Activated CD4-positive, alpha-beta T cell treated with anti-CD3 and anti-CD28 coated beads, Interleukin-2, amount 50 U/mL, for 24 hours (primary cell): ENCODE measurements around the gene PGD.
"Not testable (repeated sequence)": the region's sequence is repeated elsewhere in the genome, so short reads cannot be mapped to it uniquely, and the experiment has no call there.

Experiments
- DNase-seq, 2 donors: peaks; one replicate each; pipeline ENCODE4 v3.0.0-alpha.2; 2020; ENCODE audit warnings: low read depth in 1 of 2, low spot score in 1 of 2

Gene PGD

GRCh38 chr1:10433790-10434189, 34.9 kb downstream of the PGD start:
- DNase-seq: no peak

DNA sequence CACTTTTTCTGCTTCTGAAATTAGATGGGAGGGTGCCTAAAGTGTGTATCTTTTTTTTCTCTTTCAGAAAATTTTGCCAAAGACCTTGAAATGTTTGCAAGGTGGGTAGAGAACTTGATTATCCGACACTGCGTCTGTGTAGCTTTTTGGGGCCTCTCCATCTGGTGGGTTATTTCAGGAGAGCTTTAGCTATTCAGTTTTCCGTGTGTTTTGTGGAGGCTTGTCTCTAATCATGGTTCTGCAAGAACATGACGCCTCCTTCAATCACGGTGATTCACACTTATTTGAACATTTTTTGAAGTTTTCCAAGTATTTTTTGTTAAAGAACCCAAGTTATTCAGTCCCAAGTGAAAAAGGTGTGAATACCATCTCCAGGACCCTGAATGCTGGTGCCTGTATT, 35.7 kb downstream of the PGD start:
- DNase-seq: no peak

GRCh38 chr1:10437052-10437451, 38.2 kb downstream of the PGD start:
- no peak for DNase-seq

- no peak for DNase-seq
Measured at GRCh38 chr1:10438677-10439163, 39.9 kb downstream of the PGD start.

DNA sequence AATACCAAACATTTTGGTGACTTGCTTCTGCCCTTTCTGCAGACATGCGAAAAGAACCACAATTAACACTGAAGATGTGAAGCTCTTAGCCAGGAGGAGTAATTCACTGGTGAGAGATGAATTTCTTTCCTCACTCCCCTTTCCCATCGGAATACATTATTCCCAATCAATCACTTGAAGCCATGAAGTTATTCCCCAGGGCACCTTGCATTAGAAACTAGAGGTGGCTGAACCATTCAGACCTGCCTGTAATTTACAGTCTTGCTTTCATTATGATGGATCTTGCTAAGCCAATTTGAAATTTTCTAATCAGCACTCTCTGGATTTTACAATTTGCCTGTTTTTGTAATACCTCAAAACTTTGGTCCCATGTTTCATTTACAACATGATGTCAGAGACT, 41.4 kb downstream of the PGD start:
- DNase-seq: no peak

- DNase-seq: no peak
Measured at GRCh38 chr1:10440794-10441193, 41.9 kb downstream of the PGD start.

- no peak for DNase-seq
Measured at GRCh38 chr1:10444248-10444647, 45.4 kb downstream of the PGD start.

DNA sequence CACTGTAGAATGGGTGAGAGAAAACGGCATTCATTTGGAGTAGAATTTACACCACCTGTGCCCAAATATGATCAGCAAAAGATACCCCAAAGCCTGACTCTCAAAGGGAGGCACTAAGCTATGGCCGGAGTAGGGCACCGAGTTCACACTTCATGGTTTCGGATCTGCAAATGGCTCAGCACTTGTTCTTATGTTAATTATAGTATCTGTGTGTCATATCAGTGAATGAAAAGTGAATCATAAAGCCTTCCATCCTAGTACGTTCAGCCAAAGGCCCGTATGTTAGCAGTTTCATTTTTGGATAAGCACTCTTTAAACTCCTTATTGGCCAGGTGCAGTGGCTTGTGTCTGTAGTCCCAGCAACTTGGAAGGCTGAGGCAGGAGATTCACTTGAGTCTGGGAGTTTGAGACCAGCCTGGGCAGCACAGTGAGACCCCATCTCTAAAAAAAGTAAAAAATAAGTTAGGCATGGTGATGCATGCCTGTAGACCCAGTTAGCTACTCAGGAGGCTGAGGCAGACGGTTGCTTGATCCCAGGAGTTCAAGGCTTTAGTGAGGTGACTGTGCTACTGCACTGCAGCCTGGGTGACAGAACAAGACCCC, 46.0 kb downstream of the PGD start:
- DNase-seq: no peak

GRCh38 chr1:10446790-10447422, 48.0 kb downstream of the PGD start:
- no peak for DNase-seq

- no peak for DNase-seq
Measured at GRCh38 chr1:10449751-10450150, 50.9 kb downstream of the PGD start, which contains the start of gene CORT. TSS of gene CORT (plus strand) at chr1:10450031. CDS start at chr1:10450224, 193 bp downstream.

DNA sequence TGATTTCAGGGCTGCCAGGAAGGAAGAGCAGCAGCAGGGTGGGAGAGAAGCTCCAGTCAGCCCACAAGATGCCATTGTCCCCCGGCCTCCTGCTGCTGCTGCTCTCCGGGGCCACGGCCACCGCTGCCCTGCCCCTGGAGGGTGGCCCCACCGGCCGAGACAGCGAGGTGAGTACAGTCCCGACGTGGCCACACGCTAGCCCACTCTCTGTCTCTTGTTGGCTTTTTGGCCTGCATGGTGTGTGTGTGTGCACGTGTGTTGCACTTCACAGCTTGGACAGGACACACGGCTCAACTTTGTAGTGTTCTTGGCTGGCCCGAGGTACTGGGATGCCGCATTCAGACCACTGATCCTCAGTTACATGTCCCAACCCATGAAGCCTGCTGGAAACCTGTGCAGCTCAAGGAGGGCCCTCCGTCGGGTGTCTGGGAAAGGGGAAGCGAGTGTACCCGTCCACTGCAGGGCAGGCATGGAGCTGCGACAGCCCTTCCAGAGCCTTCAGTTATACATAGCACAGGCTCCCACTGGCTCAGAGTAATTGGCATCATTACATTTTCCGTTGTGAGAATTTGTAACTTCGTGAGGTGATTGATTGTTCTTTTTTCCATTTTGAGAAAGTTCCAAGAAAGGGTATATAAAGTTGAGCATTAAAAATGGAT, 51.4 kb downstream of the PGD start:
- no peak for DNase-seq

GRCh38 chr1:10450836-10451235, 52.0 kb downstream of the PGD start:
- DNase-seq: no peak

DNA sequence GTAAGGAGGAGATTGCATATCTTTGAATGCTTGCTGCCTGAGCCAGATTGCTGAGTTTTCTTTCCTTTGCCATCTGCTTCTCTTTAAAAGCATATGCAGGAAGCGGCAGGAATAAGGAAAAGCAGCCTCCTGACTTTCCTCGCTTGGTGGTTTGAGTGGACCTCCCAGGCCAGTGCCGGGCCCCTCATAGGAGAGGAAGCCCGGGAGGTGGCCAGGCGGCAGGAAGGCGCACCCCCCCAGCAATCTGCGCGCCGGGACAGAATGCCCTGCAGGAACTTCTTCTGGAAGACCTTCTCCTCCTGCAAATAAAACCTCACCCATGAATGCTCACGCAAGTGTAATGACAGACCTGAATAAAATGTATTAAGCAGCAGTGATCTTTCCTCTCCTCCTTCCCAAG, 52.4 kb downstream of the PGD start:
- DNase-seq: no peak

DNA sequence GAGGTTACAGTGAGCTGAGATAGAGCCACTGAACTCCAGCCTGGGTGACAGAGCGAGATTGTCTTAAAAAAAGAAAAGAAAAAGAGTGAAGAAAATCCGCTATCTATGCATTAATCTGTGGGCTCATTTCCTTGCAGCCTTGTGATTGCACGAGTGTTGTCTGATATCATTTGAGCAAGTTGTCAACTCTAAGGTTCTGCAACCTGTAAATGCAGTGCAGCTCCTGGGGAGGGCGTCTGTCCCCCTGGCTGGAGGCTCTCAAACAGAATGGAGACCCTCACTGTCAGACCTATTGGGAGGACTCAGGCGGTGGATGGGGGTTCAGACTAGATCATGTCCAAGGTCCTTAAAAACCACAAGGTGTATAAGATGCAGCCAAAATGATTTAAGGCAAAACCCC, 57.2 kb downstream of the PGD start:
- DNase-seq: no peak

- no peak for DNase-seq
Measured at GRCh38 chr1:10456661-10457060, 57.8 kb downstream of the PGD start.

GRCh38 chr1:10457462-10457861, 58.6 kb downstream of the PGD start:
- DNase-seq: not testable (repeated sequence)

DNA sequence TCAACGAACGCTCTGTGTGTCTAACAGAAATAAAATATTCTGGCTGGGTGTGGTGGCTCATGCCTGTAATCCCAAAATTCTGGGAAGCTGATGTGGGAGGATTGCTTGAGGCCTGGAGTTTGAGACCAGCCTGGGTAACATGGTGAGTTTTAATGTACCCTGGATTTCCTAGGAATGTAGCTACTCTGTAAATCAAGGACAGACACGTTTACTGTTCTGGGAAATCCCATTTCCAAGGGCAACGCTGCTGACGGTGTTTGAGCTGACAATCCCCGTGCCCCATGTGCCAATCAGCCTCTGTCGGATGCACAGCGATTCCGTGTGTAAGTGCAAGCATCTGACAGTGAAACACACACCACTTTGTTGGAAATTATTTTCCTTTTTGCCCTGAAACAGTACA, 59.0 kb downstream of the PGD start:
- DNase-seq: no peak

GRCh38 chr1:10459184-10459583, 60.3 kb downstream of the PGD start:
- no peak for DNase-seq

DNA sequence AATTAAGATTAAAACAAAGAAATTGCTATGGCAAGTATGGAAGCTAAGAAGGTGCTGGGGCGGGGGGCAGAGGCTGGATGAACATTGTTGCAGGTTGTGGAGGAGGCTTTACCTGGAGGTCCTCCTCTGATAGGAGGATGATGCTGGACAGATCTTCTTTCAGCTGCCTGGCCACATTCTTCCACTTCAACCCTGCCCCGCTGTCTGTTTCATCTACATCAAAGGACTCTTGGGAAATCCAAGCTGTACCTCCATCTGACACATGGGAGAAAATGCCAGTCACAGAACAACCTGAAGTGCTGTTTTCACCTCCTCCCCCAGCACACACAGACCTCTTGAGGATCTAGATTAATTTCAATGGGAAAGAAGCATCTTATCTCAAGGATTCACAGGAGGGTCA, 68.2 kb downstream of the PGD start:
- DNase-seq: no peak

- DNase-seq: no peak
Measured at GRCh38 chr1:10470043-10470442, 71.2 kb downstream of the PGD start.
